ENCODE measurements around the gene FAM184A. TPM values are rescaled to one million over a fixed set of nuclear protein-coding genes. Genes with fewer than 3 reads are reported as not detected.

Gene FAM184A
- polyA plus RNA-seq, 2 of the 4 experiments (the other 2 are of a cell fraction) = 0.06 TPM; not detected in 1

DNA sequence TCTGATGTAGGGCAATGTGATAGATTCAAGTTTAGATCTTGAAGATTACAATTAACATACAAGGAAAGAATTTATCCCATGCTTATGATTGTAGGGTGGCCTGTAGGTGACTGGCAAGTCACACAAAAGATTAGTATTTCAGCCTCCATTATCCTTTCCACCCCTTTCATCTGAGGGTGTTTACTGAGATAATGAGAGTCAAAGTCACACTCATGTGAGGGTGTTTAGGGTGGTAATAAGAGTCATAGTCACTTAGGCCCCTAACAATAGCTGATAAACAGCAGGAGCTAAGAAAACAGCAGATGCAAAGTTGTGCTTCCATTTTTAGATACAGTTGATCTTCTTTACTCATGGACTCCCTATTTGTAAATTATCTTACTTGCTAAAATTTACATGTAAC is 11.4 kb downstream of the FAM184A start:
- Histone ChIP-seq H3K4me1 (no peaks in the 10 kb centered on the region), H3K9me3 (no peaks in the 10 kb centered on the region), H3K27ac (no peak overlapping the region), H3K4me2 (no peak overlapping the region), H3K4me3 (no peak overlapping the region)
- DNase-seq (ENCODE audit: low read depth in 1 of 2, low spot score in 1 of 2) (no peak), ATAC-seq (no peak), FAIRE-seq (no peak)
- TF ChIP-seq HEYL (CRISPR knock-in tag; IDR thresholded peaks at IDR 0.05) (no peak), MAZ (IDR thresholded peaks at IDR 0.05; ENCODE audit: borderline replicate concordance, low read depth, low read length) (no peak), GATA3 (IDR thresholded peaks at IDR 0.05; ENCODE audit: borderline replicate concordance) (no peak), HDAC2 (IDR thresholded peaks at IDR 0.05) (no peak), FOXS1 (CRISPR knock-in tag; IDR thresholded peaks at IDR 0.05) (no peak), KDM1A (IDR thresholded peaks at IDR 0.05; ENCODE audit: low read depth) (no peak), TFCP2L1 (CRISPR knock-in tag; IDR thresholded peaks at IDR 0.05) (no peak), HOXB5 (CRISPR knock-in tag; IDR thresholded peaks at IDR 0.05) (no peak), EHF (CRISPR knock-in tag; IDR thresholded peaks at IDR 0.05) (no peak), MAFK (IDR thresholded peaks at IDR 0.05; ENCODE audit: partially characterized antibody) (no peak), BHLHE40 (IDR thresholded peaks at IDR 0.05; ENCODE audit: low read depth, low read length) (no peak), CEBPB (IDR thresholded peaks at IDR 0.05) (no peak), RNF2 (IDR thresholded peaks at IDR 0.05; ENCODE audit: borderline replicate concordance, low read depth) (no peak), ESRRA (IDR thresholded peaks at IDR 0.05; ENCODE audit: borderline replicate concordance, low read length) (no peak), HOXB13 (CRISPR knock-in tag; IDR thresholded peaks at IDR 0.05; ENCODE audit: low read depth) (no peak), ZSCAN20 (CRISPR knock-in tag; IDR thresholded peaks at IDR 0.05) (no peak), SREBF2 (IDR thresholded peaks at IDR 0.05) (no peak), KDM5A (IDR thresholded peaks at IDR 0.05) (no peak)
- TF ChIP-seq, protein P1, sequence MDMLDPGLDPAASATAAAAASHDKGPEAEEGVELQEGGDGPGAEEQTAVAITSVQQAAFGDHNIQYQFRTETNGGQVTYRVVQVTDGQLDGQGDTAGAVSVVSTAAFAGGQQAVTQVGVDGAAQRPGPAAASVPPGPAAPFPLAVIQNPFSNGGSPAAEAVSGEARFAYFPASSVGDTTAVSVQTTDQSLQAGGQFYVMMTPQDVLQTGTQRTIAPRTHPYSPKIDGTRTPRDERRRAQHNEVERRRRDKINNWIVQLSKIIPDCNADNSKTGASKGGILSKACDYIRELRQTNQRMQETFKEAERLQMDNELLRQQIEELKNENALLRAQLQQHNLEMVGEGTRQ (IDR thresholded peaks at IDR 0.05) = no peak
- TF ChIP-seq, protein P2, sequence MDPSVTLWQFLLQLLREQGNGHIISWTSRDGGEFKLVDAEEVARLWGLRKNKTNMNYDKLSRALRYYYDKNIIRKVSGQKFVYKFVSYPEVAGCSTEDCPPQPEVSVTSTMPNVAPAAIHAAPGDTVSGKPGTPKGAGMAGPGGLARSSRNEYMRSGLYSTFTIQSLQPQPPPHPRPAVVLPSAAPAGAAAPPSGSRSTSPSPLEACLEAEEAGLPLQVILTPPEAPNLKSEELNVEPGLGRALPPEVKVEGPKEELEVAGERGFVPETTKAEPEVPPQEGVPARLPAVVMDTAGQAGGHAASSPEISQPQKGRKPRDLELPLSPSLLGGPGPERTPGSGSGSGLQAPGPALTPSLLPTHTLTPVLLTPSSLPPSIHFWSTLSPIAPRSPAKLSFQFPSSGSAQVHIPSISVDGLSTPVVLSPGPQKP (IDR thresholded peaks at IDR 0.05; ENCODE audit: low read depth, low read length) = no peak
- ChIA-PET POLR2A (no interaction called here), CTCF (no interaction called here)

DNA sequence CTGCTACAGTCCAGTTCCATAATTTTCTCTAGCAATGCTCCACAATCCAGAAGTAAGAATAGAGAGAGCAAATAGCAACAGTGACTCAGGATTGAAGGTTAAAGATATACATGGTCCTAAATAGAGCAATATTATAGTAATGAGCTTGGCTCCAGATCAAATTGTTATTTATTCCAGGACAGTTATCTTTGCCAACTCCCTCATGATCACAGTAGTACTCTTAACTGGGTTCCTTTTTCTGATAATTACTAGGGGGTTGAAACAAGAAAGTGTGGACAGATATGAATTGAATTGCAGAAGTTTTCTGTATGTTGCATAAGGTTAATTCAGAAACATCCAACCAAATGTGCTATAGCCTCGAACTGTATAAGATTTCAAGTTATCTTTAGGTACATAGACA is 11.9 kb downstream of the FAM184A start:
- H3K4me1 ChIP-seq = no peaks in the 10 kb centered on the region
- ChIA-PET POLR2A (no interaction called here), CTCF (interaction anchor here (0.6 kb wide), 1 partner anchor 49 kb away, joined by 4 read pairs; no protein-coding TSS in a partner anchor)
- ATAC-seq = no peak
- TF ChIP-seq, protein P3, sequence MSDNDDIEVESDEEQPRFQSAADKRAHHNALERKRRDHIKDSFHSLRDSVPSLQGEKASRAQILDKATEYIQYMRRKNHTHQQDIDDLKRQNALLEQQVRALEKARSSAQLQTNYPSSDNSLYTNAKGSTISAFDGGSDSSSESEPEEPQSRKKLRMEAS (IDR thresholded peaks at IDR 0.05) = no peak
- no peak for TF ChIP-seq PHF8 (IDR thresholded peaks at IDR 0.05; ENCODE audit: borderline replicate concordance, low read depth)
- no peak for TF ChIP-seq HDAC2 (IDR thresholded peaks at IDR 0.05)
- H3K4me2 ChIP-seq = no peak overlapping the region
- no peak for FAIRE-seq
- 0% methylated on average over 1 of the region's 1 CpG for WGBS (ENCODE audit: missing lambda C conversion rate)
- H3K9me3 ChIP-seq = no peaks in the 10 kb centered on the region
- DNase-seq (ENCODE audit: low read depth in 1 of 2, low spot score in 1 of 2) = no peak
- no peak overlapping the region for H3K27ac ChIP-seq
- no peak overlapping the region for H3K4me3 ChIP-seq

DNA sequence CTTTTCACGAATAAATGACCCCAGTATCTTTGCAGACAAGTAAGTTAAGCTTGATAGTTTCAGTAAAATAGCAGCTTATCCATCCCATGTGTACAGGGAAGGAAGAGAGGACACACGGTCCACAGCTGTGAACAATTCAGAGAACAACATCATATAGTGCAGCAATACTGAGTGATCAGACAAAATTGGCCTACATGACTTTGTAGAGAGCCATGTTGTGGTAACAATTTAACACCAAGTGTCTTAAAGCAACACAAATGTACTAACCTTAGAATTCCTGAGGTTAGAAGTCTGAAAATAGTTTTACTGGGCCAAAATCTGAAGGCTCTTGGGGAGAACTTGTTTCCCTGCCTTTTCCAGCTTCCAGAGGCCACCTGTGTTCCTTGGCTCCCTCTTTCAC is 12.5 kb downstream of the FAM184A start:
- H3K27ac ChIP-seq = no peak overlapping the region
- ChIA-PET POLR2A (no interaction called here), CTCF (interaction anchor here (0.6 to 1.0 kb wide), 2 partner anchors 50 to 90 kb away, joined by 3 to 4 read pairs; no protein-coding TSS in a partner anchor)
- no peaks in the 10 kb centered on the region for H3K9me3 ChIP-seq
- 3% methylated on average over 2 of the region's 2 CpGs for WGBS (ENCODE audit: missing lambda C conversion rate)
- H3K4me1 ChIP-seq = no peaks in the 10 kb centered on the region
- no peak overlapping the region for H3K4me2 ChIP-seq
- H3K4me3 ChIP-seq = no peak overlapping the region
- ATAC-seq (no peak), FAIRE-seq (no peak), DNase-seq (ENCODE audit: low read depth in 1 of 2, low spot score in 1 of 2) (no peak)
- TF ChIP-seq FOSB (CRISPR knock-in tag; IDR thresholded peaks at IDR 0.05) (no peak), NFE2L2 (conservative IDR thresholded peaks at IDR 0.05; ENCODE audit: low read length) (no peak), GATA3 (IDR thresholded peaks at IDR 0.05; ENCODE audit: borderline replicate concordance) (no peak), SREBF2 (IDR thresholded peaks at IDR 0.05) (no peak), JUNB (IDR thresholded peaks at IDR 0.05) (no peak), RFX5 (IDR thresholded peaks at IDR 0.05) (no peak), HOXA7 (CRISPR knock-in tag; IDR thresholded peaks at IDR 0.05) (no peak), TFCP2L1 (CRISPR knock-in tag; IDR thresholded peaks at IDR 0.05) (no peak)
- TF ChIP-seq, protein P4, sequence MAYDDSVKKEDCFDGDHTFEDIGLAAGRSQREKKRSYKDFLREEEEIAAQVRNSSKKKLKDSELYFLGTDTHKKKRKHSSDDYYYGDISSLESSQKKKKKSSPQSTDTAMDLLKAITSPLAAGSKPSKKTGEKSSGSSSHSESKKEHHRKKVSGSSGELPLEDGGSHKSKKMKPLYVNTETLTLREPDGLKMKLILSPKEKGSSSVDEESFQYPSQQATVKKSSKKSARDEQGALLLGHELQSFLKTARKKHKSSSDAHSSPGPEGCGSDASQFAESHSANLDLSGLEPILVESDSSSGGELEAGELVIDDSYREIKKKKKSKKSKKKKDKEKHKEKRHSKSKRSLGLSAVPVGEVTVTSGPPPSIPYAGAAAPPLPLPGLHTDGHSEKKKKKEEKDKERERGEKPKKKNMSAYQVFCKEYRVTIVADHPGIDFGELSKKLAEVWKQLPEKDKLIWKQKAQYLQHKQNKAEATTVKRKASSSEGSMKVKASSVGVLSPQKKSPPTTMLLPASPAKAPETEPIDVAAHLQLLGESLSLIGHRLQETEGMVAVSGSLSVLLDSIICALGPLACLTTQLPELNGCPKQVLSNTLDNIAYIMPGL (CRISPR knock-in tag; IDR thresholded peaks at IDR 0.05; ENCODE audit: borderline replicate concordance) = no peak
- TF ChIP-seq, protein P1 (IDR thresholded peaks at IDR 0.05) = no peak
- TF ChIP-seq, protein P5, sequence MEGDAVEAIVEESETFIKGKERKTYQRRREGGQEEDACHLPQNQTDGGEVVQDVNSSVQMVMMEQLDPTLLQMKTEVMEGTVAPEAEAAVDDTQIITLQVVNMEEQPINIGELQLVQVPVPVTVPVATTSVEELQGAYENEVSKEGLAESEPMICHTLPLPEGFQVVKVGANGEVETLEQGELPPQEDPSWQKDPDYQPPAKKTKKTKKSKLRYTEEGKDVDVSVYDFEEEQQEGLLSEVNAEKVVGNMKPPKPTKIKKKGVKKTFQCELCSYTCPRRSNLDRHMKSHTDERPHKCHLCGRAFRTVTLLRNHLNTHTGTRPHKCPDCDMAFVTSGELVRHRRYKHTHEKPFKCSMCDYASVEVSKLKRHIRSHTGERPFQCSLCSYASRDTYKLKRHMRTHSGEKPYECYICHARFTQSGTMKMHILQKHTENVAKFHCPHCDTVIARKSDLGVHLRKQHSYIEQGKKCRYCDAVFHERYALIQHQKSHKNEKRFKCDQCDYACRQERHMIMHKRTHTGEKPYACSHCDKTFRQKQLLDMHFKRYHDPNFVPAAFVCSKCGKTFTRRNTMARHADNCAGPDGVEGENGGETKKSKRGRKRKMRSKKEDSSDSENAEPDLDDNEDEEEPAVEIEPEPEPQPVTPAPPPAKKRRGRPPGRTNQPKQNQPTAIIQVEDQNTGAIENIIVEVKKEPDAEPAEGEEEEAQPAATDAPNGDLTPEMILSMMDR (IDR thresholded peaks at IDR 0.05) = no peak

Data from A549 (cell line).